HEK293 (cell line): Measurements from ENCODE around the gene MTMR11.

ENCODE experiments used
- ATF2 ChIP-seq: fragments of 450-650 bp; formaldehyde crosslinking; IDR thresholded peaks from 2 replicates; pipeline ENCODE4 v1.5.1; 2016; ENCODE audit warnings: missing biosample characterization, missing genetic modification characterization, low read depth
- BCL11A ChIP-seq: fragments of 450-650 bp; formaldehyde crosslinking; IDR thresholded peaks from 2 replicates; pipeline ENCODE4 v1.5.1; 2016; ENCODE audit warnings: low read depth, missing biosample characterization, missing genetic modification characterization
- FEZF1 ChIP-seq: fragments of 450-650 bp; formaldehyde crosslinking; IDR thresholded peaks from 2 replicates; pipeline ENCODE4 v1.5.1; 2016; ENCODE audit warnings: missing biosample characterization, missing genetic modification characterization
- GFI1B ChIP-seq: fragments of 450-650 bp; formaldehyde crosslinking; IDR thresholded peaks from 2 replicates; pipeline ENCODE4 v1.5.1; 2016; ENCODE audit warnings: missing biosample characterization, missing genetic modification characterization
- GLI4 ChIP-seq: fragments of 450-650 bp; formaldehyde crosslinking; IDR thresholded peaks from 2 replicates; pipeline ENCODE4 v1.5.1; 2016; ENCODE audit warnings: missing biosample characterization, missing genetic modification characterization
- HOXD13 ChIP-seq: sonication (generic); formaldehyde crosslinking; IDR thresholded peaks from 2 replicates; pipeline ENCODE4 v1.8.0; 2022; ENCODE audit warnings: missing genetic modification reagents, borderline replicate concordance
- INSM2 ChIP-seq: fragments of 450-650 bp; formaldehyde crosslinking; IDR thresholded peaks from 2 replicates; pipeline ENCODE4 v1.5.1; 2016; ENCODE audit warnings: missing biosample characterization, missing genetic modification characterization
- KLF10 ChIP-seq: fragments of 450-650 bp; IDR thresholded peaks from 2 replicates; pipeline ENCODE4 v1.5.1; 2018; ENCODE audit warnings: missing biosample characterization, mild to moderate bottlenecking, missing genetic modification characterization
- KLF9 ChIP-seq: fragments of 450-650 bp; formaldehyde crosslinking; IDR thresholded peaks from 2 replicates; pipeline ENCODE4 v1.5.1; 2016; ENCODE audit warnings: missing biosample characterization, missing genetic modification characterization, low read depth
- OSR2 ChIP-seq: fragments of 450-650 bp; formaldehyde crosslinking; IDR thresholded peaks from 2 replicates; pipeline ENCODE4 v1.5.1; 2016; ENCODE audit warnings: missing biosample characterization, missing genetic modification characterization
- PRDM6 ChIP-seq: fragments of 450-650 bp; formaldehyde crosslinking; IDR thresholded peaks from 2 replicates; pipeline ENCODE4 v1.5.1; 2017; ENCODE audit warnings: missing biosample characterization, missing genetic modification characterization
- SP2 ChIP-seq: fragments of 450-650 bp; formaldehyde crosslinking; IDR thresholded peaks from 2 replicates; pipeline ENCODE4 v1.5.1; 2016; ENCODE audit warnings: missing biosample characterization, missing genetic modification characterization
- ZBTB17 ChIP-seq: fragments of 450-650 bp; formaldehyde crosslinking; IDR thresholded peaks from 2 replicates; pipeline ENCODE4 v1.5.1; 2016; ENCODE audit warnings: missing biosample characterization, missing genetic modification characterization
- ZBTB26 ChIP-seq: fragments of 450-650 bp; formaldehyde crosslinking; optimal IDR thresholded peaks from 2 replicates; pipeline ENCODE3; 2016; ENCODE audit warnings: missing biosample characterization, mild to moderate bottlenecking, missing genetic modification characterization
- ZBTB8A ChIP-seq: fragments of 450-650 bp; formaldehyde crosslinking; IDR thresholded peaks from 2 replicates; pipeline ENCODE4 v1.5.1; 2016; ENCODE audit warnings: missing biosample characterization, missing genetic modification characterization
- ZNF214 ChIP-seq: fragments of 450-650 bp; formaldehyde crosslinking; IDR thresholded peaks from 2 replicates; pipeline ENCODE4 v1.5.1; 2017; ENCODE audit warnings: missing biosample characterization, mild to moderate bottlenecking, missing genetic modification characterization, borderline replicate concordance
- ZNF221 ChIP-seq: fragments of 450-650 bp; formaldehyde crosslinking; IDR thresholded peaks from 2 replicates; pipeline ENCODE4 v1.5.1; 2017; ENCODE audit warnings: missing biosample characterization, missing genetic modification characterization, borderline replicate concordance
- ZNF335 ChIP-seq: fragments of 450-650 bp; formaldehyde crosslinking; conservative IDR thresholded peaks from 2 replicates; pipeline ENCODE4 v1.5.1; 2016; ENCODE audit warnings: missing biosample characterization, missing genetic modification characterization
- ZNF362 ChIP-seq: fragments of 450-650 bp; formaldehyde crosslinking; IDR thresholded peaks from 2 replicates; pipeline ENCODE4 v1.5.1; 2016; ENCODE audit warnings: missing biosample characterization, missing genetic modification characterization
- ZNF366 ChIP-seq: fragments of 450-650 bp; formaldehyde crosslinking; conservative IDR thresholded peaks from 2 replicates; pipeline ENCODE4 v1.5.1; 2016; ENCODE audit warnings: missing biosample characterization, missing genetic modification characterization
- ZNF488 ChIP-seq: fragments of 450-650 bp; formaldehyde crosslinking; IDR thresholded peaks from 2 replicates; pipeline ENCODE4 v1.5.1; 2016; ENCODE audit warnings: missing biosample characterization, missing genetic modification characterization
- ZNF530 ChIP-seq: fragments of 450-650 bp; formaldehyde crosslinking; IDR thresholded peaks from 2 replicates; pipeline ENCODE4 v1.5.1; 2016; ENCODE audit warnings: low read depth, missing biosample characterization, missing genetic modification characterization
- ZNF560 ChIP-seq: fragments of 450-650 bp; formaldehyde crosslinking; IDR thresholded peaks from 2 replicates; pipeline ENCODE4 v1.5.1; 2017; ENCODE audit warnings: missing biosample characterization, missing genetic modification characterization, borderline replicate concordance
- ZNF571 ChIP-seq: fragments of 450-650 bp; formaldehyde crosslinking; IDR thresholded peaks from 2 replicates; pipeline ENCODE4 v1.5.0; 2017; ENCODE audit warnings: missing biosample characterization, missing genetic modification characterization
- ZNF600 ChIP-seq: fragments of 450-650 bp; formaldehyde crosslinking; IDR thresholded peaks from 2 replicates; pipeline ENCODE4 v1.5.1; 2016; ENCODE audit warnings: missing biosample characterization, missing genetic modification characterization
- ZNF629 ChIP-seq: fragments of 450-650 bp; formaldehyde crosslinking; IDR thresholded peaks from 2 replicates; pipeline ENCODE4 v1.5.1; 2017; ENCODE audit warnings: missing biosample characterization, missing genetic modification characterization
- ZNF76 ChIP-seq: fragments of 450-650 bp; formaldehyde crosslinking; IDR thresholded peaks from 2 replicates; pipeline ENCODE4; 2016; ENCODE audit warnings: low read depth, missing biosample characterization, missing genetic modification characterization, borderline replicate concordance
- ZNF792 ChIP-seq: fragments of 450-650 bp; formaldehyde crosslinking; IDR thresholded peaks from 2 replicates; pipeline ENCODE4 v1.5.1; 2016; ENCODE audit warnings: missing biosample characterization, missing genetic modification characterization
- TF ChIP-seq, protein P1 (sequence below): fragments of 450-650 bp; formaldehyde crosslinking; IDR thresholded peaks from 2 replicates; pipeline ENCODE4 v1.5.1; 2016; ENCODE audit warnings: missing biosample characterization, missing genetic modification characterization

MTMR11 gene

DNA sequence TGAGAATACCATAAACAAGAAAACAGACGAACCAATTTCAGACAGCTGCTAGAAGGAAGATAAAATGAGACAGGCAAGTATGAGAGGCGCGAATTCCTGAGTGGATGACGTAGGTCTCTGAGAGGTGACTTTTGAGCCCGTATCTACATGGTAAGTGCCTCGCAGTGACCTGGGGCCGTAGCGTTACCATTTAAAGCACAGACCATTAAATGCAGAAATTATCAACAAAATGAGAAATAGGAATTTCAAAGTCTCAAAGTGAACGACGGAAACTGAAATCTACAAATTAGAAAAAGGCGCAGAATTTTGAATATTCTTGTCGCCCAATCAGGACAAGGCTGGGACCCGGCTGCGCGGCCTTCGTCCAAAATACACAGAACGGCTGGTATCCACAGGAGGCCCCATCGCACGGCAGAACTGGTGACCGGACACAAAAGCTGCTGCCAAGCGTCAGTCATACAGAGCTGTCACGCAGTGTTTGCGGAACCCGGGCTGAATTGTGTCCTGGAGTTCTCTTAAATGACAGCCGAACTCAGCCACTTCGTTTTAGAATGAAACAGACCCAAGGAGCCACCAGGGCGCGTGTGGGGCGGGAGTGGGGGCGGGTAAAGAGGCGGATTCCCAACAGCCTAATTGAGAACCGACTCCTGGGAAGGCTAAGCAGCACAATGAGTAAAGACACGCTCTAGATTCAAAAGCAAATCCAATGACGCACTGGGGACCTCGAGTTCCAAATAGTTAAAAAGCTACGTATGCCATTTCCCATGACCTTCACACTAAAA lies 51.1 kb downstream of the MTMR11 start (continued):
- TF ChIP-seq ZNF362 (tag by site-specific recombination) = no peak
- TF ChIP-seq GFI1B (tag by site-specific recombination) = no peak
- peak; percentile 98 for TF ChIP-seq ZNF335 (tag by site-specific recombination)
- TF ChIP-seq ZNF600 (tag by site-specific recombination) = peak; percentile 92
- TF ChIP-seq ZNF221 (tag by site-specific recombination) = no peak
- peak; percentile 65 for TF ChIP-seq OSR2
- TF ChIP-seq ZNF530 (tag by site-specific recombination) = no peak
- peak; percentile 73; the same call in 1 of the 2 replicates for TF ChIP-seq PRDM6 (tag by site-specific recombination)
- peak; percentile 90; the same call in 1 of the 2 replicates for TF ChIP-seq BCL11A (tag by site-specific recombination)
- peak; percentile 75 for TF ChIP-seq FEZF1
- TF ChIP-seq ZBTB17 = peak; percentile 68; the same call in 1 of the 2 replicates
- TF ChIP-seq KLF10 = peak; percentile 84
- 0 out of 2 replicates have a peak, but pooled peaks have one; percentile 54 for TF ChIP-seq KLF9 (tag by site-specific recombination)
- TF ChIP-seq, protein P1, sequence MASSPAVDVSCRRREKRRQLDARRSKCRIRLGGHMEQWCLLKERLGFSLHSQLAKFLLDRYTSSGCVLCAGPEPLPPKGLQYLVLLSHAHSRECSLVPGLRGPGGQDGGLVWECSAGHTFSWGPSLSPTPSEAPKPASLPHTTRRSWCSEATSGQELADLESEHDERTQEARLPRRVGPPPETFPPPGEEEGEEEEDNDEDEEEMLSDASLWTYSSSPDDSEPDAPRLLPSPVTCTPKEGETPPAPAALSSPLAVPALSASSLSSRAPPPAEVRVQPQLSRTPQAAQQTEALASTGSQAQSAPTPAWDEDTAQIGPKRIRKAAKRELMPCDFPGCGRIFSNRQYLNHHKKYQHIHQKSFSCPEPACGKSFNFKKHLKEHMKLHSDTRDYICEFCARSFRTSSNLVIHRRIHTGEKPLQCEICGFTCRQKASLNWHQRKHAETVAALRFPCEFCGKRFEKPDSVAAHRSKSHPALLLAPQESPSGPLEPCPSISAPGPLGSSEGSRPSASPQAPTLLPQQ (tag by site-specific recombination) = 0 out of 2 replicates have a peak, but pooled peaks have one; percentile 44
- peak; percentile 92 for TF ChIP-seq ZNF629 (tag by site-specific recombination)
- no peak for TF ChIP-seq ZNF560 (tag by site-specific recombination)
- peak; percentile 72 for TF ChIP-seq ZNF76
- TF ChIP-seq ZNF214 = no peak
- TF ChIP-seq ZNF488 (tag by site-specific recombination) = no peak
- no peak for TF ChIP-seq GLI4
- 0 out of 2 replicates have a peak, but pooled peaks have one; percentile 23 for TF ChIP-seq ZNF792 (tag by site-specific recombination)
- peak; percentile 93 for TF ChIP-seq ATF2
- TF ChIP-seq ZNF366 (tag by site-specific recombination) = peak; percentile 81
- TF ChIP-seq ZBTB26 = peak; percentile 23
- TF ChIP-seq INSM2 (tag by site-specific recombination) = peak; percentile 67
- no peak for TF ChIP-seq ZNF571 (tag by site-specific recombination)
- peak; percentile 45 for TF ChIP-seq ZBTB8A (tag by site-specific recombination)
- TF ChIP-seq SP2 (tag by site-specific recombination) = peak; percentile 87
- TF ChIP-seq HOXD13 (CRISPR knock-in tag) = no peak
